GM21529 (cell line): ENCODE results near the gene RNU1-3.
"Not testable (repeated sequence)": the region's sequence is repeated elsewhere in the genome, so short reads cannot be mapped to it uniquely, and the experiment has no call there.

Experiments used
- ATAC-seq: cut with Tn5 transposase; IDR thresholded peaks from one replicate; pipeline ENCODE4 v1.9.1; 2021; ENCODE audit not compliant: unreplicated experiment

The RNU1-3 gene

DNA sequence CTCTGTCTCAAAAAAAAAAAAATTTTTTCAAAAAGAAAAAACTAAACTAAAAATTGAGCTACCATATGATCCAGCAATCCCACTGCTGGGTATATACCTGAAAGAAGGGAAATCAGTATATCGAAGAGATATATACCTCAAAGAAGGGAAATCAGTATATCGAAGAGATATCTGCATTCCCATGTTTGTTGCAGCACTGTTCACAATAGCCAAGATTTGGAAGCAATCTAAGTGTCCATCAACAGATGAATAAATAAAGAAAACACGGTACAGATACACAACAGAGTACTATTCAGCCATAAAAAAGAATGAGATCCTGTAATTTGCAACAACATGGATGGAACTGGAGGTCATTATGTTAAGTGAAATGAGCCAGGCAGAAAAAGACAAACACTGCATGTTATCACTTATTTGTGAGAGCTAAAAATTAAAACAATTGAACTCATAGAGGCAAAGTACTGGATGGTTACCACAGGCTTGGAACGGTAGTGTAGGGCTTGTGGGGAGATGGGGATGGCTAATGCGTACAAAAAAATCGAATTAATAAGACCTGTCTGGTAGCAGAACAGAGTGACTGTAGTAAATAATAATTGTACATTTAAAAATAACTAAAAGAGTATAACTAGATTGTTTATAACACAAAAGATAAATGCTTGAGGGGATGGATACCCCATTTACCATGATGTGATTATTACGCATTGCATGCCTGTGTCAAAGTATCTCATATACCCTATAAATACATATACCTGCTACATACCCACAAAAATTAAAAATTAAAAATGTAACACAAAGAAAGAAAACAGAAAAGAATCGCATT is 25.4 kb downstream of the RNU1-3 start:
- ATAC-seq: not testable (repeated sequence)

DNA sequence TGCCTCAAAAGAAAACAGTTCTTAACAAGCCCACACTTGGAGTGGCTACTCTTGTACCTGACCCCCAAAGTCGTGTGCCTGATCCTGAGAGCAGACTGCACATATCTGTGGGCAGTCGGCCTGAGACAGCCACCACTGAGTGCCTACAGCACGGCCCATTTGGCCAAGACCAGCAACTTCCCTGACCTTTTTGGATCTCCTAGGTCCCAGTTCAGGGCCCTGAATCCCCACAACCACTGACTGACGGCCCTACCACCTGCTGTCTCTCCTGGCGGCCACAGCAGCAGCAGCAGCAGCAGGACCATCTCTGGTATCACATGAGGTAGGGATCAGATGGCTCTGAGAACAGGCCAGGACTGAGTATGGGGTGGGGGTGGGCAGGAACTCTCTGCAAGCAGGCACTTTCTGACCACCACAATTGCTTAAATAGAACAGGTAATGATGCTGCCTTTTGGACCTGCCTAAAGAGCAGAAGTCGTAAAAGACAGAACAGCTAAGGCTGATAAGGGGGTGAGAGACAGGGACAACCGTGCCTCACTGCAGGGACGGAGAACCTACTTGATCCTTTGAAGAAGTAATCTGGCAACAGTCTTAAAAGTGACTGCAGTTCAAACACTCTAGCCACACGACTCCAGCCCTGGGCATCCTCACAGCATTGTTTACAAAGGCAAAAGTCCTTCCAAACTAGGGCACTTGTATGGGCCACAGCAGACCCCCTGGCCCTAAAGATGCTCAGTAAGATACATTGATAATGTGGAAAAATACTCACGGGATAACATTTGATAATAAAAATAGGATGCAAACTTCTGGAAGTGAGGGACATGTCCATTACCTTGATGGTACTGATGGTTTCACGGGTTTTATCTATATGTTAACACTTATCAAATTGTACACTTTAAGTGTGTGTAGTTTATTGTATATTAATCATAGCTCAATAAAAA is 27.4 kb downstream of the RNU1-3 start:
- ATAC-seq: not testable (repeated sequence)

DNA sequence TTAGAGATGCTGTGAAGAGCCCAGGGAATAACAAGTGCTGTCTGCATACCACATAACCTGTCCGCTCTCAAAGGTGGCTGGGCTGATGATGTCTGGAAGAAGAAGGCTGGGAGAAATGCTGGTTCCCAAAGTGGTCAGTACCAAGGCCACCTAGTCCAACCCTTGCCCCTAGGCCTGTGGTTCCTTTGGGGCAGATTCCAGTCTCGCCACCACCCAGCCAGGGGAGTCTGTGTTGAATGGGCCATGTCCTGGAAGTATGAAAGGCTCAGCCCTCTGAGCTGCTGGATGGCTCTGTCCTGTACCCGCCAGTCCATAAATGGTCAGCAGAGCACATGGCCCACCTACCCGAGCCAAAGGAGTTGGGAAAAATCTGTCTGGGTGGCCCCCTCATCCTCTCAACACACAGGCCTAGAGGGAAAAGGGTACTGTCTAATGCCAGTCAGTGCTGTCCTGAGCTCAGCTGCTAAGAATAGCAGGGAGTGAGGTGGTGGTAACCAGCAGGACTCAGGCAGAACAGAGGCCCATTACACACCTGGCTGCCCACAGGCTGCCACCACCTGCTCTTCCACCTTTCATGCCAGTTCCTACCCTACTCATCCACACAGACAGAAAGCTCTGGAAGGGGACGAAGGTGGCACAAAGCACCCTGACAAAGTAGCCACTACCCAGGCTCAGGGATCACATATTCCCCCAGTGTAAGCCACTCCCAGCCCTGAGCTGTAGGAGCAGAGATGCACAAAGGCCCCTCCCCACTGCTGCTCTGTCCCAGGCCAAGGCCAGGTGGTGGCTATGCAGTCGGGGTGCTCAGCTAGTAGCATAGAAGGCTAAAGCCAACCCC is 28.6 kb downstream of the RNU1-3 start:
- ATAC-seq: not testable (repeated sequence)

DNA sequence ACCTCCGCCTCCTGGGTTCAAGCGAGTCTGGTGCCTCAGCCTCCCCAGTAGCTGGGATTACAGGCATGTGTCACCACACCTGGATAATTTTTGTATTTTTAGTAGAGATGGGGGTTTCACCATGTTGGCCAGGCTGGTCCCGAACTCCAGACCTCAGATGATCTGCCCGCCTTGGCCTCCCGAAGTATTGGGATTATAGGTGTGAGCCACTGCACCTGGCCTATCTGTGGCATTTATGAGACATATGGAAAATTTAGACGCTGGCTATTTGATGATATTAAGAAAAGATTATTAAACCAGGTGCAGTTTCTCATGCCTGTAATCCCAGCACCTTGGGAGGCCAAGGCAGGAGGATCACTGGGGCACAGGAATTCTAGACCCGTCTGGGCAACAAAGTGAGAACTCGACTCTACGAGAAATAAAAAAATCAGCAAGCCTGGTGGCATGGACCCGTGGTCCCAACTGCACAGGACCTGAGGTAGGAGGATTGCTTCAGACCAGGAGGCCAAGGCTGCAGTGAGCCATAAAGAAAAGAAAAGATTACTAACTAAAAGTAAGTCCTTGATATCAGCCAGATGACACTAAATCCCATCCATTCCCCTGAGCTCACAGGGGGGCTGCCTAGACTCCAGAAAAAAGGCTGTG is 30.1 kb downstream of the RNU1-3 start:
- ATAC-seq: not testable (repeated sequence)

DNA sequence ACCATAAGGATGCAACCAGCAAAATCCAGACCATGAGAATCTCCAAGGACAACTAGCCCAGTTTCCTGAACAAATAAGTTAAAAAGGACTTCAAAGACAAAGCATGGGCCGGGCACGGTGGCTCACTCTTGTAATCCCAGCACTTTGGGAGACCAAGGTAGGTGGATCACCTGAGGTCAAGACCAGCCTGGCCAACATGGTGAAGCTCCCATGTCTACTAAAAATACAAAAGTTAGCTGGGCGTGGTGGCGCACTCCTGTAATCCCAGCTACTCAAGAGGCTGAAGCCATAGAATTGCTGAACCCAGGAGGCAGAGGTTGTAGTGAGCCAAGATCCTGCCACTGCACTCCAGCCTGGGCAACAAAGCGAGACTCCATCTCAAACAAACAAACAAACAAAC is 30.8 kb downstream of the RNU1-3 start:
- ATAC-seq: not testable (repeated sequence)

DNA sequence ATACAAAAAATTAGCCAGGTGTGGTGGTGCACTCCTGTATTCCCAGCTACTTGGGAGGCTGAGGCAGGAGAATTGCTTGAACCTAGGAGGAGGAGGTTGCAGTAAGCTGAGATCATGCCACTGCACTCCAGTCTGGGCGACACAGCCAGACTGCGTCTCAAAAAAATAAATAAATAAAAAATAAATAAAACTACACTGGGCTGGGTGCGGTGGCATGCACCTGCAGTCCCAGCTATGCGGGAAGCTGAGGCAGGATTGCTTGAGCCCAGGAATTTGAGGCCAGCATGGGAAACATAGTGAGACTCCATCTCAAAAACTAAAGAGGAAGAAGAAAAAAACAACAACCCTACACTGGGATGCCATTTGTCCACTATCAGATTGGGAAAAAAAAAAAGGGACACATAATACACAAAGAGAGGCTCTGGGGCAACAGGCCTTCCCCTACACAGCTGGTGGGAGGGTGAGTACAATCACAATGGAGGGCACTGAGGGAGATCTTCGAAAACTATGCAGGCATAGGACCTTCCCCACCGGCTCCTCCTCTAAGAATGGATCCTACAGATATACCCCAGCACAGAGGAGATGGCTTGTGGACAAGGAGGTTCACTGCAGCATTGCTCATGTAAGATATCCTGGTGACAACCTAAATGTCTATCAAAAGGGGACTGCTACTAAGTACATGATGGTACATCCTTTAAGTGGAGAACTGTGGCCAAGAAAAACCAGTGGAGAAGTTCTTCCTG is 33.0 kb downstream of the RNU1-3 start:
- ATAC-seq: not testable (repeated sequence)

DNA sequence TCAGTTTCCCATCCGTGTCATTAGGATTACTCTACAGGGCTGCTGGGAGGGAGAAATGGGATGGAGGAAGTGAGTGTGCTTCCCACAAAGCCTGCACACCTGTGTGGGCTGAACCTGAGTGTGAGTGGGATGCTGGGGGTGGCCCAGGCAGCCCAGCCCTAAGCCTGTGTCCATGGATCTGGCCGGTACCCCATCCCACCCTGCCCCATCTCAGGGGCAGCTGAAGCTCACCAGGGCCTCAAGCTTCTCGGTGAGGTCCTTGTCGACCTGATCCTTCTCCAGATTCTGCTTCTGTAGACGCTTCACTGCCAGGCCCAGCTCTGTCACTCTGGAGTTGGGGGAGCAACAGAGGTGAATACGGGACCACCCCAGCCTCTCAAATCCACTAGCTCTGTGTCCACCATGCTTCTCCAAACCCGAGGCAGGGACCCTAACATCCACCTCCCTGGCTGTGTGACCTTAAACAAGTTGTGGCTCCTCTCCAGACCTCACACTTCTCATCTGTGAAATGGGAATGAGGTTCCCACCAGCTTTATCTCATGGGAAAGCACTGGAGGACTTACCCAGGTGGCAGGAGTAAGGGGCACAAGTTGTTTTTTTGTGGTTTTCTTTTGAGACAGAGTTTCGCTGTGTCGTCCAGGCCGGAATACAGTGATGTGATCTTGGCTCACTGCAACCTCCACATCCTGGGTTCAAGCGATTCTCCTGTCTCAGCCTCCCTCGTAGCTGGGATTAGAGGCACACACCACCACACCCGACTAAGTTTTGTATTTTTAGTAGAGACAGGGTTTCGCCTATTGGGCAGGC is 34.5 kb downstream of the RNU1-3 start:
- not testable (repeated sequence) for ATAC-seq

DNA sequence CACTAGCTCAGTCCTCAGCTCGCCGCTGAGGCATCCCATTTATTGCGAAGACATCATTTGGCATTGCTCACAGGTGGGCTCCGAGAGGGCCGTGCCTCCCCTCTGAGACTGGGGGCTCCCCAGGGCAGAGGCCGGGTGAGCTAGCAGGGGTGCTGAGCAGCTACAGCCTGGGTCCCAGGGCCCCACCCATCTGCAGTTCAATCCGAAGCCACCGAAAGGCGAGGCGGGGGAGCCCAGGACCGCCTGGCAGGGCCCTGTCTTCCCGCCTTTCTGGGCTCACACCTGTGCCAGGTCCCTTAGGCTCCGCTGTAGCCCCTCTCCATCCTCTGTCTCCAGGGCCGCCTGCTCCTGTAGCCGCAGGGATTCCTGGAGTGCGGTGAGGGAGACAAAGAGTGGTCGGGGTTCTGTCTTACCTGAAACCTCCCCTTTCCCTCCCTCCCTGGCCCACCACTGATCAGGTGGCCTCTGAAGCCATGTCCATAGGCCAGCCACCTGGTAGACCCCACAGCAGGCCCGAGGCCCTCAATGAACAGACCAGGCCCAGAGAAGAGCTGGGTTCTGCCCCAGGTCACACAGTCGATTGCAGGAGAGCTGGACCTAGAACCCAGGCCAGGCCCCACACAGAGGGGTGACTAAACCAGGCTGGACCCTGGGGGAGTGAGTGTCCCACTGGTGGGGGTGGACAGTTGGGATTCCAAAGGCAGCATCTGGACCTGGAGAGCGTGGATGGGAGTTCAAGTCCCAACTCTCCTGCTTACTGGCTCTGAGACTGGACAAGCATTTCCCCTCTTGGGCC is 35.3 kb downstream of the RNU1-3 start:
- ATAC-seq: no peak

DNA sequence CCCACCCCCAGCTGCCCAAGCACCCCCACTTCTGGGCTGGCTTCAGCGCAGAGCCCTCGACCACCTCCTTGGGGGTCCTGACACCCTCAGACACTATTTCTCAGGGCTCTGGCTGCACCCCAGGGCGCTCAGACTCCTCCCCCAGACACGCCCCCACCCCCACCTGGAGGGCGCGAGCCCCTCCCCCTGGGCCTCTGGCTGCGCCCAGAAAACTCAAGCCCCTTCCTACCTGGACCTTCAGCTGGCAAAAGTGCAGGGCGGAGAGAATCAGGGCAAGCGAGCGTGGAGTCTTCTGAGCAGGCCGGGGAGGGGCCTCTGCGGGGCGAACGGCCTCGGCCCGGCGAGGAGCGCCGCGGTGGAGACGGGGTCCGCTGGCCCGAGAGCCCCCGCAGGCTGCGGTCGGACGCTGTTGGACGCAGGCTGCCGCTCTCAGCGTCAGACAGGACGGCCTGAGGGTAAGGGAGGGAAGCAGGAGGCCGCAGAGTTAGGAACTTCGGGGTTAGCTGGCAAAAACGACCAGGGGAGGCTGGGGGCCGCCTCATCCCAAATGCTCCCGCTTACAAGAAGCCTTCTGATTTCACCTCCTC is 36.0 kb downstream of the RNU1-3 start:
- no peak for ATAC-seq

DNA sequence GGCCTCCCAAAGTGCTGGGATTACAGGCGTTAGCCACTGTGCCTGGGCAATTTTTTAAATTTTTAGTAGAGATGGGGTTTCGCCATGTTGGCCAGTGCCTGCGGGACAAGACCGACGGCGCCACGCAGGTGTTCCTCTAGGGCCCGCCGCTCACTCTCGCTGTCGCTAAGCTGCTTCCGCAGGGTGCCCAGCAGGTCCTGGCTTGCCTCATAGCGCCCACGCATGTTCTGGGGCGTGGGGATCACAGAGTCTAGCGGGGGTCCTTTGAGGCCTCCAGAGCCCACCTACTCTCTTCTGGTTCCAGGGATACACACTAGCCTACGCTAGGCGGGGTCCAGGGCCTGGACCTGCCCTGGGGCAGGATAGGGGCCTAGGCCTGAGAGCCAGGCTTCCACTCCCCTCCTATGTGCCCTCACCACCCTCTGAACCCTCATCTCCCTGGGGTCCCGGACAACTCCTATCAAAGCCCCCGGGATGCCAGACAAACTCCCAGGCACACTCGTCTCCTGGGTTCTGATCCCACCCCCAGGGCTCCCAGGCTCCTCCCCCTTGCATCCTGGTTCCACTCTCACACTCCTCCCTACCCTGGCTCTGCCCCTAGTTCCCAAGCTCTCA is 36.7 kb downstream of the RNU1-3 start:
- not testable (repeated sequence) for ATAC-seq

DNA sequence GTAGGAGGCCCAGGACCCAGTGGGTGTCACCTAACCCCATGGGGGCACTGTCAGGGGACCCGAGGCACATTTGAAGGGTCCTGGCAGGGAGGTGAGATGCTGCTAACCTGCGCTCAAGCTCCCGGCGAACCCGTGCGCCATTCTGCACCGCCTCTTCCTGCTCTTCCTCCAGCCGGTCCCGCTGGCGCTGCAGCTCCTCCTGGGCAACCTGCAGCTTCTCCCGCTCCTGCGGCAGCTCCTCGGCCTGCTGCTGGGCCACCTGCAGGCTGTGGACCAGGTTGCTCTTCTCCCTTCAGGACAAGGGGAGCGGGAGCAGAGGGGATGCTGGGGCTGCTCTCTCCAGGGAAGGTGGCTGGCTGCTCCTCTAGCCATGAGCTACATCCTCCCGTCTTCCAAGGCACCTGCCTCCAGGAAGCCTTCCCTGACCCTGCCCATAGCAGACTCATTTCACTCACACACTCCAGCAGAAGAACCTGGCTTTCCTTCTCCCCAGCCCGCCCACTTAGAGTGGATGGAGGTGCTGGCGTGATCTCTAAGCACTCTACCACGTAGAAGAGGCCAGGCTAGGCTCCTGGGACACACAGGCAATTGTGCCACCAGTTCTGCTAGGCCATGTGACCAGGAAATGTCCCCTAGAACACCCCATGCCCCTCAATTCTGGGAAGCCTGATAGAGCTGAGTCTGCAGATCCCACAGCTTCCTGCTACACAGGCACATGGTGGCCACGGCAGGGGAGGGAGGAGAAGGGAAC is 38.2 kb downstream of the RNU1-3 start:
- ATAC-seq: no peak

DNA sequence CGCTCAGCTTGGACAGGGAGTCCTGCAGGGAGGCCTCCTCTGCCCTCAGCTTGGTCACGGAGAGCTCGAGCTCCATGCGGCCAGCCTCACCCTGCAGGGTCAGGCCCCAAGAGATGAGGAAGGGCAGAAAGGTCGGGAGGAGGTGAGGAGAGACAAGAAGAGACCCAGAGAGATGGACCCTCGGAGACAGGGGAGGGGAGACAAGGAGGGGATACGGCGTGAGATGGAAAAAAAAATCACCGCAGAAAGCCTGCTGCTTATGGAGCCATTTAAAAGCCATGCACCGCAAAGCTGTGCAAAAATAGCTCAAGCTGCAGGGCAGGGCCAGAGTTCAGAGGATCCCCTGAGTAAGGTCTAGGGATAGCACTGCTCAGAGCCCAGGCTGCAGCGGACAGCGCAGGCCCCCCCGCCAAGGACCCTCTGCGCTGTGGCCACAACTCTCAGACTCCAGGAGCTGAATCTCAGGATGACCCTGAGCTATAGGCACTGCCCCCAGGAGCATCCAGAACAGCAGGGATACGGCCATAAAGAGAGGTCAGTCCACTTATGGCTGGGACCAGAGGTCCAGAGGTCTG is 40.3 kb downstream of the RNU1-3 start:
- ATAC-seq: not testable (repeated sequence)

DNA sequence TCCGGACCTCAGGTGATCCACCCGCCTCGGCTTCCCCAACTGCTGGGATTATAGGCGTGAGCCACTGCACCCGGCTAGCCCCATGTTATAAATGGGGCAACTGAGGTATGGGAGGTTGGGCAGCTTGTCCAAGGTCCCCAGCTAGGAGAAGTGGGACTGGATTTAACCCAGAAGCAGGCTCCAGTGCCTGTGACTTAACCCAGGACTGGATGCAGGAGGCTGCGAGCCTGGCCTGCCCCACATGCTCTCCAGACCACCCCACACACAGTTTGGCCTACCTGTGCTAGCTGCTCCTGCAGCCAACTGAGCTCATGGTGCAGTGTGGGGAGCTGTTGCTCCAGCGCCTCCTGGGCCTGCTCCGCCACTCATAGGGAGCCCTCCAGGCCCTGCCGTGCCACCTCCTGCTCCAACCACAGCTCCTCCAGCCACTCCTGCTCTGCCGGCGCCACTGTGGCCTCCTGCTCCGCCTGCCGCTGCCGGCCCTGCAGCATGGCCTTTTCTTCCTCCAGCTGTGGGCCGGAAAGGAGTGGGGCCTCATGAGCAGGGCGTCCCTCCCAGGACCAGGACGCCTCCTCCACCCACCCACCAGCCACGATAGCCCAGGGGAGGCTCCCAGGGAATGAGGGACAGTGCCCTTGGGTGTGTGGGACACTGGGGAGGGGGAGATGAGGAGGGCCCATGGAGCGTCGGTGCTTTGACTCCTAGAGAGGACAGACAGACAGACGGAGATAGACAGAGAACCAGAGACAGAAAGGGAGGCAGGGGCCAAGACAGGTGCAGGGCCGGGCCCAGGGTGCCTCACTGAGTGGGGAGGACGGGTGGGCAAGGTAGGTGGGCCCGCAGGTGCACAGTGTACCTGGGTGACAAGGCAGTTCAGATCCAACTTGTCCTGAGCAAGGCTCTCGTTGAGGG is 41.0 kb downstream of the RNU1-3 start:
- no peak for ATAC-seq

DNA sequence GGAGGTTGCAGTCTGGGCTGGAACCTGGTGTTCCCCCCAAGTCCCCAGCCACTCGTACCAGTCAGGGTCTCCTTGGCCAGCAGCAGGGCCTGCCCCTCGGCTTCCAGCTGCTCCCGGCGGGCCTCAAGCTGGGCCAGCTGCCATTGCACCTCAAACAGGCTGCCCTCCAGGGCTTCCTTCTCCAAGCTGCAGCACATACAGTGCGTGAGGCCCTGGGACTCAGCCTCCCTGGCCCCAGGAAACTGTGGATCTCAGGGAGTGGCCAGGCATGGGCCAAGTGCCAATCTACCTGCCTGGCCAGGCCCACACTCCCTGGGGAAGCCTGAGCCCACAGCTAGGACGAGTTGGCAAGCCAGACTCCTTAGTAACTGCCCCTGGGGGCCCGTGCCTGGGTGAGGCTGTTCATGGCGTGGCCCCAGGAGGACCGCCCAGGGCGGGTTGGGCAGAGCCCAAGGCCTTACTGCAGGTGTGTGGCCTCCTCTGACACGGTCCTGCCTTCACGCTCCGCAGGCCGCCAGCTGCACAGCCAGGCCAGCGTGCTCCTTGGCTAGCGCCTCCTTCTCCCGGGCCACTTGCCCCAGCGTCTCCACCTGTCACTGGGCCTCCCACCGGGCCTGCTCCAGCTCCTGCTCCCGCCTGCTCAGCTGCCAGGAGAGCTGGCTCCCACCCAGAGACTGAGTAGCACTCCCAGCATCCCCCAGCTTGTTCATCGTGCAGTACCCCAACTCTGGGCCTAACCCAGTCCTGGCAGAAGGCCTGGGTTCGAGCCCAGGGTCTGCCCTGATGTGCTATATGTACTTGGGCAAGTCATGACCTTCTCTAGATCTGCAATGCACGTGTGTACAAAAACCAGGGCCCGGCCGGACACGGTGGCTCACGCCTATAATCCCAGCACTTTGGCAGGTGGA is 42.7 kb downstream of the RNU1-3 start:
- not testable (repeated sequence) for ATAC-seq
